WTC11 (cell line): ENCODE data around the gene SLTM. TPM values are rescaled to one million over a fixed set of nuclear protein-coding genes. Genes with fewer than 3 reads are reported as not detected.

Experiments
- ATAC-seq: fragments of 200-7000 bp; cut with Tn5 transposase; 2 replicates; pipeline ENCODE4 v1.10.0; 2021; ENCODE audit warnings: mild to moderate bottlenecking, moderate library complexity
- CTCF ChIA-PET: fragments of 300-600 bp; sonication (Branson Sonifier 250); formaldehyde crosslinking; loops from one replicate; lab custom pipeline; 2021; ENCODE audit warnings: antibody characterized with exemption; lab: Charles Lee
- POLR2A ChIA-PET: fragments of 350-600 bp; sonication (Branson Sonifier 250); formaldehyde crosslinking; loops from one replicate; lab custom pipeline; 2021; ENCODE audit warnings: antibody characterized with exemption; lab: Charles Lee
- DNase-seq: peaks from one replicate; pipeline ENCODE4 v3.0.0; 2021; ENCODE audit warnings: low spot score
- H3K27ac Mint-ChIP-seq: 2 replicates; pipeline ENCODE4 v1.8.0; 2021; ENCODE audit warnings: mixed read lengths
- H3K27me3 Mint-ChIP-seq: 2 replicates; pipeline ENCODE4 v1.8.0; 2021; ENCODE audit warnings: low read depth, mild to moderate bottlenecking, moderate library complexity, mixed read lengths
- H3K36me3 Mint-ChIP-seq: 2 replicates; pipeline ENCODE4 v1.8.0; 2021; ENCODE audit warnings: mixed read lengths
- H3K4me1 Mint-ChIP-seq: 2 replicates; pipeline ENCODE4 v1.8.0; 2022; ENCODE audit warnings: mixed read lengths
- H3K4me3 Mint-ChIP-seq: 2 replicates; pipeline ENCODE4 v1.8.0; 2021; ENCODE audit warnings: mild to moderate bottlenecking, moderate library complexity, mixed read lengths
- H3K9me3 Mint-ChIP-seq: 2 replicates; pipeline ENCODE4 v1.8.0; 2021; ENCODE audit warnings: mixed read lengths
- CDX4 ChIP-seq: fragments of 250-450 bp; sonication (Bioruptor Pico); IDR thresholded peaks from 2 replicates; pipeline ENCODE4 v1.9.0; 2021; ENCODE audit warnings: moderate library complexity, mild to moderate bottlenecking, inconsistent platforms, borderline replicate concordance
- CREM ChIP-seq: sonication (generic); formaldehyde crosslinking; IDR thresholded peaks from 2 replicates; pipeline ENCODE4 v1.8.1; 2022; ENCODE audit warnings: mild to moderate bottlenecking, missing genetic modification reagents, moderate library complexity
- E2F1 ChIP-seq: sonication (generic); formaldehyde crosslinking; IDR thresholded peaks from 2 replicates; pipeline ENCODE4 v1.8.0; 2022; ENCODE audit warnings: mild to moderate bottlenecking, missing genetic modification reagents
- E2F4 ChIP-seq: sonication (generic); formaldehyde crosslinking; IDR thresholded peaks from 2 replicates; pipeline ENCODE4 v1.8.1; 2022; ENCODE audit warnings: low read depth, mild to moderate bottlenecking, moderate library complexity, missing genetic modification reagents, borderline replicate concordance
- E2F5 ChIP-seq: sonication (generic); formaldehyde crosslinking; IDR thresholded peaks from 2 replicates; pipeline ENCODE4 v1.8.1; 2022; ENCODE audit warnings: mild to moderate bottlenecking, moderate library complexity, missing genetic modification reagents
- FOXP1 ChIP-seq: sonication (generic); formaldehyde crosslinking; IDR thresholded peaks from 2 replicates; pipeline ENCODE4 v1.8.0; 2022; ENCODE audit warnings: missing genetic modification reagents, mild to moderate bottlenecking, moderate library complexity, borderline replicate concordance
- GTF2I ChIP-seq: fragments of 250-450 bp; sonication (Bioruptor Pico); conservative IDR thresholded peaks from 2 replicates; pipeline ENCODE4 v1.4.0; 2021; ENCODE audit warnings: mild to moderate bottlenecking
- IRF1 ChIP-seq: sonication (generic); formaldehyde crosslinking; IDR thresholded peaks from 2 replicates; pipeline ENCODE4 v1.8.0; 2023; ENCODE audit warnings: missing genetic modification reagents
- MAX ChIP-seq: sonication (generic); formaldehyde crosslinking; IDR thresholded peaks from 2 replicates; pipeline ENCODE4 v1.8.0; 2022; ENCODE audit warnings: mild to moderate bottlenecking, missing genetic modification reagents
- MLX ChIP-seq: sonication (generic); formaldehyde crosslinking; IDR thresholded peaks from 2 replicates; pipeline ENCODE4 v1.8.1; 2023; ENCODE audit warnings: mild to moderate bottlenecking, missing genetic modification reagents, moderate library complexity
- SMAD3 ChIP-seq: sonication (generic); formaldehyde crosslinking; IDR thresholded peaks from 2 replicates; pipeline ENCODE4 v1.8.0; 2022; ENCODE audit warnings: missing genetic modification reagents, mild to moderate bottlenecking, borderline replicate concordance
- TCF7 ChIP-seq: sonication (generic); formaldehyde crosslinking; IDR thresholded peaks from 2 replicates; pipeline ENCODE4 v1.8.0; 2022; ENCODE audit warnings: mild to moderate bottlenecking, low read depth, missing genetic modification reagents, moderate library complexity
- TP53 ChIP-seq: sonication (generic); formaldehyde crosslinking; IDR thresholded peaks from 2 replicates; pipeline ENCODE4 v1.8.1; 2023; ENCODE audit warnings: mild to moderate bottlenecking, missing genetic modification reagents
- USF1 ChIP-seq: sonication (generic); formaldehyde crosslinking; IDR thresholded peaks from 2 replicates; pipeline ENCODE4 v1.8.0; 2022; ENCODE audit warnings: mild to moderate bottlenecking, missing genetic modification reagents
- ZNF396 ChIP-seq: fragments of 250-450 bp; sonication (Bioruptor Pico); IDR thresholded peaks from 2 replicates; pipeline ENCODE4 v1.8.0; 2021; ENCODE audit warnings: mild to moderate bottlenecking, moderate library complexity, borderline replicate concordance
- ZNF425 ChIP-seq: fragments of 250-450 bp; sonication (Bioruptor Pico); conservative IDR thresholded peaks from 2 replicates; pipeline ENCODE4 v1.9.0; 2021; ENCODE audit warnings: mild to moderate bottlenecking
- total RNA-seq: library from RNA; stranded (reverse); gene quantifications from 3 replicates; pipeline ENCODE4 v1.2.3, GENCODE V29; 2021

The SLTM gene
- total RNA-seq, 1 experiment from 2014 or later, result 126 TPM

- no peaks in the 10 kb centered on the region for H3K9me3 Mint-ChIP-seq
- H3K27me3 Mint-ChIP-seq, result no peaks in the 10 kb centered on the region; the same call in 1 of the 2 replicates
- no peaks in the 10 kb centered on the region for H3K36me3 Mint-ChIP-seq
- DNase-seq, result no peak
- no peaks in the 10 kb centered on the region for H3K4me1 Mint-ChIP-seq
- ATAC-seq, result no peak
- H3K4me3 Mint-ChIP-seq, result no peak overlapping the region
- no peak overlapping the region for H3K27ac Mint-ChIP-seq
- ChIA-PET POLR2A (no interaction called here), CTCF (no interaction called here)
- no peak for TF ChIP-seq USF1
- TF ChIP-seq TCF7 (CRISPR knock-in tag), result no peak
- TF ChIP-seq CREM, result no peak
- TF ChIP-seq IRF1 (CRISPR knock-in tag), result no peak
- TF ChIP-seq E2F5 (CRISPR knock-in tag), result no peak
- TF ChIP-seq E2F4 (CRISPR knock-in tag), result no peak
Observed at GRCh38 chr15:58977887-58978286, 44.4 kb upstream of the SLTM start.

GRCh38 chr15:58967479-58967878 lies 34.0 kb upstream of the SLTM start:
- TF ChIP-seq GTF2I (CRISPR knock-in tag), result no peak
- TF ChIP-seq CDX4 (CRISPR knock-in tag), result no peak
- TF ChIP-seq ZNF396 (CRISPR knock-in tag), result no peak
- TF ChIP-seq TP53 (CRISPR knock-in tag), result no peak
- TF ChIP-seq E2F1 (CRISPR knock-in tag), result no peak
- TF ChIP-seq MAX (CRISPR knock-in tag), result no peak
- TF ChIP-seq SMAD3 (CRISPR knock-in tag), result no peak
- TF ChIP-seq ZNF425, result no peak
- no peak for ATAC-seq
- no peak for DNase-seq
- H3K27ac Mint-ChIP-seq, result no peak overlapping the region
- H3K4me1 Mint-ChIP-seq, result no peaks in the 10 kb centered on the region
- CTCF ChIA-PET, result no interaction called here
- H3K9me3 Mint-ChIP-seq, result no peaks in the 10 kb centered on the region
- no peaks in the 10 kb centered on the region for H3K36me3 Mint-ChIP-seq
- no peaks in the 10 kb centered on the region for H3K27me3 Mint-ChIP-seq
- H3K4me3 Mint-ChIP-seq, result no peak overlapping the region
- POLR2A ChIA-PET, result no interaction called here

GRCh38 chr15:58966698-58967097 lies 33.2 kb upstream of the SLTM start:
- DNase-seq (no peak), ATAC-seq (no peak)
- TF ChIP-seq MLX, result no peak
- TF ChIP-seq FOXP1 (CRISPR knock-in tag), result no peak
- no peaks in the 10 kb centered on the region for H3K27me3 Mint-ChIP-seq
- H3K4me1 Mint-ChIP-seq, result no peaks in the 10 kb centered on the region
- no peaks in the 10 kb centered on the region for H3K9me3 Mint-ChIP-seq
- no peaks in the 10 kb centered on the region for H3K36me3 Mint-ChIP-seq
- no peak overlapping the region for H3K27ac Mint-ChIP-seq
- CTCF ChIA-PET, result no interaction called here
- POLR2A ChIA-PET, result no interaction called here
- H3K4me3 Mint-ChIP-seq, result no peak overlapping the region
